GM18873 (cell line): ENCODE measurements around the gene NCOA7.
"Not testable (repeated sequence)": the region's sequence is repeated elsewhere in the genome, so short reads cannot be mapped to it uniquely, and the experiment has no call there.

Experiments
- ATAC-seq: cut with Tn5 transposase; IDR thresholded peaks from one replicate; pipeline ENCODE4 v1.9.1; 2021; ENCODE audit warnings: mild to moderate bottlenecking, moderate library complexity, moderate number of reproducible peaks; ENCODE audit not compliant: unreplicated experiment, low FRiP score

Gene NCOA7

DNA sequence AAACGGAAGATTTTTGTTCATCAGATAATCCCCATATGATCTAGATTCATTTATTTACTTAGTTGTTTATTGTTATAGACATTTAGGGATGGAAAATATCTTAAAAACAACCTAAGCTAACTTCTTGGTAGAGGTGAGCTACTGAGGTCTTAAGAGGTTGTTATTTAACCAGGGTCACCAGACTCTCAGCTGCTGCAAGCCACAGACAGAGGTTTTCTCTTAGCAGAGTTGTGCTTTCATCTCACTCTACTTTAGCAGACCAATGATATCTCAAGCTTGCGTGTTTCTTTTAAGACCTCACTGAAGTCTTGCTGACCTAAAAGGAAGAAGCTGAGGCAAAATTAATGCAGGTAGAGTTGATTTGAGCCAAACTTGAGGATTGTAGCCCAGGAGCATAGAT lies 43.6 kb downstream of the NCOA7 start:
- peak; percentile 82 for ATAC-seq

GRCh38 chr6:125835221-125835744 lies 44.5 kb downstream of the NCOA7 start:
- no peak for ATAC-seq

DNA sequence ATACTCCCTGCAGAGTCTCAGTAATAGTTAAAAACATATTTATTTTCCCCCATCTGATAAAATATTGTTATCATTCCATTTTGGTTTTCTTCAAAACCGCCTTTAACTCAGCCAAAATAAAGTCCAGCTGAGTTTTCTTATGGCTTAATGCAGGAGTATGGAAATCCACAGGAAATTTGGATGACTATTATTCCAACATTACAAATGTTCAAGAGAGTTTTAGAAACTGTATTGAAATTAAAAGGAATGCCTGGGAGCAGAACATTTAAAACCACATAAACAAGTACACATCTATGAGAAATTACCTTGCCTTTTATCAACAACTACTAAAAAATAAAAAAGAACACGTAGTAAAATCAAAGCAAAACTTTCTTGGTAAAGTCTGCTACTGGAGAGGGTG lies 45.7 kb downstream of the NCOA7 start:
- no peak for ATAC-seq

GRCh38 chr6:125839471-125839870 lies 48.7 kb downstream of the NCOA7 start:
- ATAC-seq: no peak

DNA sequence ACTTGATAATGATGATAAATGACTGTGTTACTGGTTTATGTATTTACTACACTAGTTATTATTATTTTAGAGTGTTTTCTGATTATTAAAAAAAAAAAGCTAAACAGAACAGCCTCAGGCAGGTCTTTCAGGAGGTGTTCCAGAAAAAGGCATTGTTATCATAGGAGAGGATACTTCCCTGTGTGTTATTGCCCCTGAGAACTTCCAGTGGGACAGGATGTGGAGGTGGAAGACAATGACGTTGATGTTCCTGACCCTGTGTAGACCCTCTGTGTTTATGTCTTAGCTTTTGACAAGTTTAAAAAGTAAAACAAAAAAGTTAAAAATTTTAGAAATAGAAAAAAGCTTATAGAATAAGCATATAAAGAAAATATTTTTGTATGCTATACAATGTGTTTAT lies 49.1 kb downstream of the NCOA7 start:
- ATAC-seq: no peak

GRCh38 chr6:125841356-125842090 lies 50.8 kb downstream of the NCOA7 start:
- ATAC-seq: no peak

- ATAC-seq: no peak
Measured at GRCh38 chr6:125842091-125842626, 51.4 kb downstream of the NCOA7 start.

GRCh38 chr6:125843593-125843992 lies 52.8 kb downstream of the NCOA7 start:
- ATAC-seq: no peak

GRCh38 chr6:125844989-125845388 lies 54.2 kb downstream of the NCOA7 start:
- no peak for ATAC-seq

DNA sequence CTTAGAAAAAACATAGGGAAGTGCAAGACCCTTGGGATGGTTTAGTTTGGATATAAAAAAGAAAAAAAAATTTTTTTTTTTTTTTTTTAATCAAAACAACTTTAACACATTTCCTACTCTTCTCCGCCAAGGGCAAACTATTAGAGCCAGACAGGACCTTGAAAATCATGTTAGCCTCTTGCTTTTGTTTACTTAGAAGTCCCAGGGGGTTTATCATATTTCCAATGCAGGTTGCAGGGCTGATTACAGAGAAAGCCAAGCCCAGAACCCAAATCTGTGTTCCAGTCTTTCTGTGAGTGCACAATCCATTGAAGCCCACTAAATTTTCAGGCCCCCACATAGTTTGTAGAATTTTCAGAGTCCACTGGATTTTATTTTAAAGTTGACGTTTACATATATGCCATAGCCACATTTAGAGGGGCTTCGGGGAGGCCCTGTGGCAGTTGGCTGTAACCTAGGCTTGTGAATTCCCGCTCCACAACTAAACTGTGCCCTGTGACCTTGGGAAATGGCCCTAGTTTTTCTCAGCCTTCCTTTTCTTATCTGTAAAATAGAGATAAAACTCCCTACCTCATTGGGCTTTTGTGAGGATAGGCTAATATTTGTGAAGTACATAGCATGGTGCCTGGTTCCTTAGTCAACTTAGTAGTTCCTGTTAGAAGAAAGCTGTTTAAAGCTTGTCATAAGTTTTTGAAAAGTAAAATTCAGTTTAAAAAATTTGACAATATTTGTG lies 55.7 kb downstream of the NCOA7 start:
- ATAC-seq: no peak

- ATAC-seq: not testable (repeated sequence)
Measured at GRCh38 chr6:125848286-125848685, 57.5 kb downstream of the NCOA7 start.

DNA sequence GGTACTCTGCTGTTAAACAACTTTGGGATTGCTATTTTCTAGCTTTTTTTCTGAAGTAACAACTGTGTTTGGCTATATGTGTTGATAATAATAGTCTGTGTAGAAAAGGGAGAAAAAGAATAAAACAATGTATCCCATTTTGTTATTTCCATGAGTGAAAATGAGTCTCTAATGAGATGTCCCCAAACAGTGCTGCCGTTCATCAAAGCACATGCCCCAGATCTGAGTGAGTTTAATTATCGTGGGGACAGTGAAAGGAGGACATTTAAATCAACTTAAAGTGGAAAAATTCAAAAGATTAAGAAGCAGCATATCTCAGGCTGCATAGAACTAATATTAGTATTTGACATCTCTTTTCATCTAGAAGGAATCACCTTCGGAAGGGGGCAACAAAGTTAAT lies 59.6 kb downstream of the NCOA7 start:
- ATAC-seq: no peak

GRCh38 chr6:125852587-125852986 lies 61.8 kb downstream of the NCOA7 start:
- no peak for ATAC-seq

- ATAC-seq: no peak
Measured at GRCh38 chr6:125853168-125853567, 62.4 kb downstream of the NCOA7 start.

- no peak for ATAC-seq
Measured at GRCh38 chr6:125853756-125854155, 63.0 kb downstream of the NCOA7 start.

DNA sequence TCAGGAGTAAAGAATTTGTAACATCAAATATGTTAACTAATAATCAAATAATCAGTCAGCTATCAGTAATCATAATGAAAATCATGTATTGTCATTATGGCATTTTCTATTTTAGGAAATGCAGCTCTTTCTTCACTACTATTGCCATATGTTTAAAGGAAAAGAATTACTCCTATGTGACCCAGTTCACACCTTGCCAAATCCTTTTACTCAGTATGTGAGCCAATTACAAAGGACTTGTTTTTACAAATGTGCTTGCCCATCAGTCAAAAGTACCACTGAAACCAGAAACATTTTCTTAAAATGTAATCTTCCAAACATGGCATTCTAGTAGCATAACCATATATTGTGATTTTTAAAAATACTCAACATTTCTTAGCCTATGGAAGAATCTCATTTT lies 63.6 kb downstream of the NCOA7 start:
- no peak for ATAC-seq

GRCh38 chr6:125855783-125856182 lies 65.0 kb downstream of the NCOA7 start:
- ATAC-seq: no peak

DNA sequence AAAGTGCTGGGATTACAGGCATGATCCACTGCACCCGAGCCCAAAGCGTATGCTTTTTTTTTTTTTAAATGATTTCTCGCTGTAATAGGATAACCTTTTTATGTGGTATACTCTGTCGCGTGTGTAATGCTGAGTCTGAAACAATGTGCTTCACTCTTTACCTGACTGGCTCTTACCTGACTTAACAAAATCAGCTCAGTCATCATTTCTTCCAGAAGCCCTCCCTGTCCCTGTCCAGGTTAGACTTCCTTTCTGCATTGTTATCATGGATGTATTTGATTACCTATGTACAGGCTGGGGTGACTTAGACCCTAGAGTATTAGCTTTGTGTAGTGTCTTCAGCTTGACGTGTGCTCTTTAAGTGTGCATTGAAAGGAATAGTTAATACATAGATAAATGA lies 67.1 kb downstream of the NCOA7 start:
- no peak for ATAC-seq

GRCh38 chr6:125858427-125859320 lies 67.9 kb downstream of the NCOA7 start:
- ATAC-seq: no peak

GRCh38 chr6:125859727-125860126 lies 69.0 kb downstream of the NCOA7 start:
- ATAC-seq: no peak

DNA sequence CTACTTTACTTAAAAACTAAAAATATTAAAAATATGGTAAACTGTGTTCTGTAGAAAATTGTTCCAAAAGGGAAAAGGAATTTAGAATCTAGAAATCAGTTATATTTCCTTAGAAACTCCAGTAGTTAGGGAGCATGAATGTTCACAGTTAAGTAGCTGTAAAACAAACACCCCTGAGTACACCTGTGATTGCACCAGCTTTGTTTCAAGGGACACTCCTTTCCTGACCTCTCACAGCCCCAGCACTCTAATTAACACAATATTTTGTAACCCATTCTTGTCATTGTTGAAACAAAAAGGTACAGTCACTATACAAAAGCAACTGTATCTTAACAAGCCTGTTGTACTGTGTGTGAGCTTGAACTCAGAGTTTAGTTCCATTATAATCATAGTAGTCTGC lies 72.3 kb downstream of the NCOA7 start:
- ATAC-seq: no peak
